ENCODE results near the gene SCFD2. TPM values are rescaled to one million over a fixed set of nuclear protein-coding genes. Genes with fewer than 3 reads are reported as not detected.

SCFD2 gene
- total and polyA plus RNA-seq, 4 donors = 4.3 to 28.8 (median 7.4) TPM

DNA sequence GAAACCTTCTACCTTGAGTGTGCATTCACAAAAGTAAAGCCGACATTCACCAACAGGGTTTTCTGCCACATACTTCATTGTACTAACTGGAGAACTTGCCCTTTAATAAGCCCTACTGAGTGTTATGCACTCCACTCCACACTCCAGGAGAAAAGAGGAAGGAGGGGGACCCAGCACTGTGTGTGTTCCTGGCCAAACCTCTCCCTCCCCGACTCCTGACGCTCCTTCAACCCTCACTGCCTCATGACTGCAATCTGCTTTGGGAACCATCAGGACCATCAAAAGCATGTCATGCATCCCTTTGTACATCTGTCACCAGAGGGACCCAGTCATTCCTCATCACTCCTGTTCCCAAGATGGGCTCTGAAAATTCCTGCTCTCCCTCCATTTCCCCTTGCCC, 360.1 kb downstream of the SCFD2 start:
- 86% methylated on average over 3 of the region's 3 CpGs for WGBS
- no peaks in the 10 kb centered on the region for H3K4me1 ChIP-seq (ENCODE audit: control insufficient read depth in 4 of 4, insufficient read depth in 4 of 4, low read length in 3 of 4)
- H3K27me3 ChIP-seq (ENCODE audit: control insufficient read depth in 4 of 4, insufficient read depth in 4 of 4, low read length in 3 of 4) = no peaks in the 10 kb centered on the region
- no peak overlapping the region for H3K9ac ChIP-seq (ENCODE audit: low read depth in 1 of 2, low read length in 2 of 2)
- no peaks in the 10 kb centered on the region for H3K9me3 ChIP-seq (ENCODE audit: control insufficient read depth in 4 of 4, low read length in 3 of 4)
- TF ChIP-seq YY1 (IDR thresholded peaks at IDR 0.05) (no peak), GABPA (IDR thresholded peaks at IDR 0.05 in 1 of 2, conservative IDR thresholded peaks at IDR 0.05 in 1 of 2) (no peak)
- H3K27ac ChIP-seq (ENCODE audit: low read depth in 1 of 2, low read length in 2 of 2) = no peak overlapping the region
- H3K36me3 ChIP-seq (ENCODE audit: control insufficient read depth in 4 of 4, insufficient read depth in 3 of 4, low read depth in 1 of 4, low read length in 3 of 4) = no peaks in the 10 kb centered on the region
- no peak overlapping the region for H3K4me3 ChIP-seq (ENCODE audit: low read depth in 1 of 3, low read length in 3 of 3)
- no peak for DNase-seq (ENCODE audit: low spot score)

DNA sequence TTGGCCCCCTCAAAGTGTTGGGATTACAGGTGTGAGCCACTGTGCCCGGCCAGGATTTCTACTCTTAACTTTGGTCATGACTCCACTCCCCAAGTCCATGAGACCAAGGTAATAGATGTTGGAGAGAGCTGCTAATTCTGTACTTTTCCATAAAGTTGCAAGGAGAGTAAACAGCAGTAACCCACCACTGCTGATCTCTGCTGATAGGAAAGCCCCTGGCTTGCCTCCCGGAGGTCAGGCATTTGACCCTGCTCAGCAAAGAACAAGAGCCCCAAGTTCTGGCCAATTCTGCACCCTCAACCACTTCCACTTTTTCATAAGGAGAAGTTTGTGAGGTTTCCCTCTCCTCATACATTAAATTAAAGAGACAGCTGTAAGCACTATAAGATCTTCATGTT, 360.7 kb downstream of the SCFD2 start:
- no peaks in the 10 kb centered on the region for H3K27me3 ChIP-seq (ENCODE audit: control insufficient read depth in 4 of 4, insufficient read depth in 4 of 4, low read length in 3 of 4)
- H3K27ac ChIP-seq (ENCODE audit: low read depth in 1 of 2, low read length in 2 of 2) = no peak overlapping the region
- WGBS = 62% methylated on average over 2 of the region's 2 CpGs
- H3K4me3 ChIP-seq (ENCODE audit: low read depth in 1 of 3, low read length in 3 of 3) = no peak overlapping the region
- no peak overlapping the region for H3K9ac ChIP-seq (ENCODE audit: low read depth in 1 of 2, low read length in 2 of 2)
- DNase-seq (ENCODE audit: low spot score) = no peak
- H3K4me1 ChIP-seq (ENCODE audit: control insufficient read depth in 4 of 4, insufficient read depth in 4 of 4, low read length in 3 of 4) = no peaks in the 10 kb centered on the region
- no peaks in the 10 kb centered on the region for H3K36me3 ChIP-seq (ENCODE audit: control insufficient read depth in 4 of 4, insufficient read depth in 3 of 4, low read depth in 1 of 4, low read length in 3 of 4)
- TF ChIP-seq, protein P1, sequence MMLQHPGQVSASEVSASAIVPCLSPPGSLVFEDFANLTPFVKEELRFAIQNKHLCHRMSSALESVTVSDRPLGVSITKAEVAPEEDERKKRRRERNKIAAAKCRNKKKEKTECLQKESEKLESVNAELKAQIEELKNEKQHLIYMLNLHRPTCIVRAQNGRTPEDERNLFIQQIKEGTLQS (IDR thresholded peaks at IDR 0.05) = no peak
- TF ChIP-seq NR2F2 (IDR thresholded peaks at IDR 0.05) (peak; percentile 26), REST (IDR thresholded peaks at IDR 0.05) (no peak), JUND (IDR thresholded peaks at IDR 0.05) (no peak), FOXA2 (IDR thresholded peaks at IDR 0.05) (no peak), SP1 (IDR thresholded peaks at IDR 0.05) (peak; percentile 8), ZBTB33 (IDR thresholded peaks at IDR 0.05) (no peak)
- TF ChIP-seq, protein P2, sequence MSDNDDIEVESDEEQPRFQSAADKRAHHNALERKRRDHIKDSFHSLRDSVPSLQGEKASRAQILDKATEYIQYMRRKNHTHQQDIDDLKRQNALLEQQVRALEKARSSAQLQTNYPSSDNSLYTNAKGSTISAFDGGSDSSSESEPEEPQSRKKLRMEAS (IDR thresholded peaks at IDR 0.05) = no peak
- no peaks in the 10 kb centered on the region for H3K9me3 ChIP-seq (ENCODE audit: control insufficient read depth in 4 of 4, low read length in 3 of 4)

GRCh38 chr4:53004497-53005148, 361.2 kb downstream of the SCFD2 start:
- Histone ChIP-seq H3K4me3 (ENCODE audit: low read depth in 1 of 3, low read length in 3 of 3) (no peak overlapping the region), H3K36me3 (ENCODE audit: control insufficient read depth in 4 of 4, insufficient read depth in 3 of 4, low read depth in 1 of 4, low read length in 3 of 4) (no peaks in the 10 kb centered on the region), H3K9ac (ENCODE audit: low read depth in 1 of 2, low read length in 2 of 2) (no peak overlapping the region), H3K4me1 (ENCODE audit: control insufficient read depth in 4 of 4, insufficient read depth in 4 of 4, low read length in 3 of 4) (no peaks in the 10 kb centered on the region), H3K27ac (ENCODE audit: low read depth in 1 of 2, low read length in 2 of 2) (no peak overlapping the region), H3K27me3 (ENCODE audit: control insufficient read depth in 4 of 4, insufficient read depth in 4 of 4, low read length in 3 of 4) (no peaks in the 10 kb centered on the region), H3K9me3 (ENCODE audit: control insufficient read depth in 4 of 4, low read length in 3 of 4) (no peaks in the 10 kb centered on the region)
- WGBS = 90% methylated on average over 10 of the region's 10 CpGs
- no peak for DNase-seq (ENCODE audit: low spot score)
- no peak for TF ChIP-seq TAF1 (conservative IDR thresholded peaks at IDR 0.05)
- no peak for TF ChIP-seq SP1 (IDR thresholded peaks at IDR 0.05)
- no peak for TF ChIP-seq GABPA (IDR thresholded peaks at IDR 0.05 in 1 of 2, conservative IDR thresholded peaks at IDR 0.05 in 1 of 2)
- no peak for TF ChIP-seq FOXA2 (IDR thresholded peaks at IDR 0.05)
- no peak for TF ChIP-seq ZBTB33 (IDR thresholded peaks at IDR 0.05)
- TF ChIP-seq, protein P1 (IDR thresholded peaks at IDR 0.05) = no peak
- TF ChIP-seq YY1 (IDR thresholded peaks at IDR 0.05) = no peak
- no peak for TF ChIP-seq RAD21 (IDR thresholded peaks at IDR 0.05)
- no peak for TF ChIP-seq REST (IDR thresholded peaks at IDR 0.05)
- TF ChIP-seq, protein P2 (IDR thresholded peaks at IDR 0.05) = no peak
- TF ChIP-seq RXRA (IDR thresholded peaks at IDR 0.05) = no peak
- TF ChIP-seq NR2F2 (IDR thresholded peaks at IDR 0.05) = no peak
